ENCODE measurements around the gene THADA.

Gene THADA

GRCh38 chr2:43420389-43420801 lies 175.4 kb downstream of the THADA start:
- peak; percentile 33 for FAIRE-seq
- no peak for DNase-seq (ENCODE audit: insufficient read length, low spot score)

GRCh38 chr2:43419876-43420275 lies 176.0 kb downstream of the THADA start:
- FAIRE-seq (no peak), DNase-seq (ENCODE audit: insufficient read length, low spot score) (no peak)

GRCh38 chr2:43419243-43419642 lies 176.6 kb downstream of the THADA start:
- FAIRE-seq (no peak), DNase-seq (ENCODE audit: insufficient read length, low spot score) (no peak)

GRCh38 chr2:43418680-43419079 lies 177.2 kb downstream of the THADA start:
- FAIRE-seq (peak; percentile 4), DNase-seq (ENCODE audit: insufficient read length, low spot score) (no peak)

GRCh38 chr2:43417300-43417699 lies 178.5 kb downstream of the THADA start:
- DNase-seq (ENCODE audit: insufficient read length, low spot score) (no peak), FAIRE-seq (no peak)

GRCh38 chr2:43415592-43415991 lies 180.2 kb downstream of the THADA start:
- DNase-seq (ENCODE audit: insufficient read length, low spot score) (no peak), FAIRE-seq (no peak)

- no peak for FAIRE-seq
- no peak for DNase-seq (ENCODE audit: insufficient read length, low spot score)
These were observed 181.2 kb downstream of the THADA start for GRCh38 chr2:43414586-43415135.

- no peak for DNase-seq (ENCODE audit: insufficient read length, low spot score)
- FAIRE-seq, result peak; percentile 4
These were observed 181.8 kb downstream of the THADA start for GRCh38 chr2:43414033-43414432.

GRCh38 chr2:43412114-43412753 lies 183.6 kb downstream of the THADA start:
- no peak for FAIRE-seq
- DNase-seq (ENCODE audit: insufficient read length, low spot score), result no peak

GRCh38 chr2:43410055-43410604 lies 185.7 kb downstream of the THADA start:
- FAIRE-seq, result peak; percentile 82
- DNase-seq (ENCODE audit: insufficient read length, low spot score), result no peak

- FAIRE-seq (peak; percentile 90), DNase-seq (ENCODE audit: insufficient read length, low spot score) (no peak)
These were observed 187.3 kb downstream of the THADA start for GRCh38 chr2:43408407-43409160.

- no peak for FAIRE-seq
- no peak for DNase-seq (ENCODE audit: insufficient read length, low spot score)
These were observed 187.9 kb downstream of the THADA start for GRCh38 chr2:43407935-43408334.

- DNase-seq (ENCODE audit: insufficient read length, low spot score) (no peak), FAIRE-seq (no peak)
These were observed 189.1 kb downstream of the THADA start for GRCh38 chr2:43406651-43407279.

GRCh38 chr2:43405829-43406228 lies 190.0 kb downstream of the THADA start:
- FAIRE-seq, result peak; percentile 42
- DNase-seq (ENCODE audit: insufficient read length, low spot score), result no peak

- DNase-seq (ENCODE audit: insufficient read length, low spot score) (no peak), FAIRE-seq (peak; percentile 94)
These were observed 193.3 kb downstream of the THADA start for GRCh38 chr2:43402452-43402937.

GRCh38 chr2:43402002-43402401 lies 193.8 kb downstream of the THADA start:
- DNase-seq (ENCODE audit: insufficient read length, low spot score), result no peak
- FAIRE-seq, result peak; percentile 94

GRCh38 chr2:43400508-43400907 lies 195.3 kb downstream of the THADA start:
- peak; percentile 21 for FAIRE-seq
- no peak for DNase-seq (ENCODE audit: insufficient read length, low spot score)

GRCh38 chr2:43399515-43400264 lies 196.1 kb downstream of the THADA start:
- DNase-seq (ENCODE audit: insufficient read length, low spot score), result no peak

GRCh38 chr2:43399098-43399497 lies 196.7 kb downstream of the THADA start:
- FAIRE-seq (no peak), DNase-seq (ENCODE audit: insufficient read length, low spot score) (no peak)

More at GRCh38 chr2:43399515-43400264, 196.1 kb downstream of the THADA start:
- no peak for FAIRE-seq

- FAIRE-seq (no peak), DNase-seq (ENCODE audit: insufficient read length, low spot score) (no peak)
These were observed 198.0 kb downstream of the THADA start for GRCh38 chr2:43397821-43398220.
